ENCODE data around the gene SLC9C1. TPM values are rescaled to one million over a fixed set of nuclear protein-coding genes. Genes with fewer than 3 reads are reported as not detected.
A peak's percentile ranks its signal among the peaks of the same experiment; 100 is the strongest.

Gene SLC9C1
- total RNA-seq, 1 experiment from 2014 or later = 0.50 TPM

GRCh38 chr3:112124907-112125607, 169.0 kb downstream of the SLC9C1 start:
- H2BK20ac ChIP-seq (ENCODE audit: low read depth, low read length, poor library complexity, severe bottlenecking) = no peak overlapping the region
- H3K23me2 ChIP-seq (ENCODE audit: insufficient read length, low read depth, low read length, poor library complexity, severe bottlenecking) = no peaks in the 10 kb centered on the region
- no peaks in the 10 kb centered on the region for H3K79me1 ChIP-seq (ENCODE audit: insufficient read depth, low read depth, low read length, poor library complexity, severe bottlenecking)
- no peak overlapping the region for H2AFZ ChIP-seq (ENCODE audit: low read length)
- no peak overlapping the region for H3K23ac ChIP-seq (ENCODE audit: insufficient read length, low read depth, low read length)
- no peak overlapping the region for H3K18ac ChIP-seq (ENCODE audit: insufficient read length, low read depth, low read length)
- H2BK12ac ChIP-seq (ENCODE audit: insufficient read length, low read depth, low read length) = no peak overlapping the region
- Mint-ChIP-seq H3K9me3 (no peaks in the 10 kb centered on the region; a peak in 1 of 5 replicates), H3K27ac (peak overlapping the region in 2 of 3 experiments; percentile 88 to 93; a peak in 4 of 7 replicates), H3K4me1 (peaks cover 45 to 52% of the 10 kb centered on the region in 2 experiments), H3K27me3 (ENCODE audit: low read depth) (no peaks in the 10 kb centered on the region), H3K36me3 (ENCODE audit: insufficient read depth in 1 of 3, low read depth in 3 of 3) (peaks cover 0 to 5% (median 0%) of the 10 kb centered on the region in 3 experiments; a peak in 2 of 7 replicates), H3K4me3 (no peak overlapping the region)
- H4K91ac ChIP-seq (ENCODE audit: insufficient read length, low read depth, low read length) = no peak overlapping the region
- H2BK120ac ChIP-seq (ENCODE audit: low read depth, low read length, poor library complexity, severe bottlenecking) = no peak overlapping the region
- H4K8ac ChIP-seq (replicated peaks; ENCODE audit: insufficient read length, low read depth, low read length) = no peak overlapping the region
- no peaks in the 10 kb centered on the region for H4K20me1 ChIP-seq (ENCODE audit: control insufficient read depth, insufficient read depth, insufficient read length)
- no peaks in the 10 kb centered on the region for H3K27me3 ChIP-seq (ENCODE audit: insufficient read depth, low read length)
- H2BK15ac ChIP-seq (ENCODE audit: low read depth, low read length) = no peak overlapping the region
- H3K4me2 ChIP-seq (ENCODE audit: insufficient read depth, insufficient read length, low read length) = no peak overlapping the region
- no peak overlapping the region for H2AK5ac ChIP-seq (ENCODE audit: insufficient read length, low read length)
- no peak overlapping the region for H3K27ac ChIP-seq (ENCODE audit: insufficient read length, low read depth, low read length)
- H3K14ac ChIP-seq (ENCODE audit: insufficient read depth, low read length) = no peak overlapping the region
- H2BK5ac ChIP-seq (ENCODE audit: insufficient read length, low read length) = no peak overlapping the region
- no peak for TF ChIP-seq CTCF (conservative IDR thresholded peaks at IDR 0.05)
- peaks cover 16% of the 10 kb centered on the region; the same call in 1 of the 2 replicates for H3K4me1 ChIP-seq (ENCODE audit: insufficient read depth, low read length)
- H3K79me2 ChIP-seq (ENCODE audit: insufficient read depth, low read length) = no peaks in the 10 kb centered on the region
- H3T11ph ChIP-seq (ENCODE audit: low read length) = no peak overlapping the region
- no peak overlapping the region for H3K9ac ChIP-seq (ENCODE audit: extremely low read depth, insufficient read length, low read length)
- no peak for DNase-seq
- no peak overlapping the region for H3K56ac ChIP-seq (ENCODE audit: insufficient read length, low read depth, low read length)
- H4K5ac ChIP-seq (ENCODE audit: insufficient read length, low read depth, low read length) = no peak overlapping the region
- no CpG with 5 or more reads among the region's 5 CpGs for WGBS (ENCODE audit: extremely low coverage, insufficient read length, low lambda C conversion rate)
- no peak overlapping the region for H3K4ac ChIP-seq (ENCODE audit: low read depth, low read length)
- no peaks in the 10 kb centered on the region for H3K9me3 ChIP-seq (ENCODE audit: control insufficient read depth, low read depth, low read length)
